Transverse colon (tissue), 4 donors: ENCODE data around the gene CD300LD. TPM values are rescaled to one million over a fixed set of nuclear protein-coding genes. Genes with fewer than 3 reads are reported as not detected.

Experiments
- DNase-seq: peaks from one replicate; pipeline ENCODE4 v3.0.0-alpha.2; 2019
- H3K27ac ChIP-seq, 4 donors: fragments of 200-600 bp; sonication (generic); 2 replicates each; pipeline ENCODE4 v1.5.1; 2016 to 2018; ENCODE audit warnings: inconsistent platforms in 4 of 4
- H3K27me3 ChIP-seq: fragments of 200-600 bp; sonication (generic); 2 replicates; pipeline ENCODE4 v1.5.1; 2017; ENCODE audit warnings: inconsistent platforms
- H3K36me3 ChIP-seq, 4 donors: fragments of 200-600 bp; sonication (generic); 2 replicates each; pipeline ENCODE4 v1.5.1; 2017 to 2019; ENCODE audit warnings: inconsistent platforms in 4 of 4
- H3K4me1 ChIP-seq, 4 donors: fragments of 200-600 bp; sonication (generic); 2 replicates each; pipeline ENCODE4 v1.5.1; 2017 to 2020; ENCODE audit warnings: inconsistent platforms in 4 of 4
- H3K4me3 ChIP-seq, 4 donors: fragments of 200-600 bp; sonication (generic); 1 replicate in 1 of 4; 2 replicates in 3 of 4; pipeline versions ENCODE4 v1.5.1 to v1.6.1; 2017 to 2019; ENCODE audit warnings: inconsistent platforms in 4 of 4
- H3K9me3 ChIP-seq, 2 donors: fragments of 200-600 bp; sonication (generic); 2 replicates each; pipeline ENCODE4 v1.5.1; 2017 to 2019; ENCODE audit warnings: inconsistent platforms in 2 of 2
- EP300 ChIP-seq: sonication (generic); formaldehyde crosslinking; IDR thresholded peaks from one replicate; pipeline ENCODE4 v1.6.1; 2017; ENCODE audit warnings: antibody characterized with exemption, low read depth
- POLR2A ChIP-seq: fragments of 450-650 bp; IDR thresholded peaks from one replicate; pipeline ENCODE4 v1.6.1; 2016; ENCODE audit warnings: antibody characterized with exemption, mild to moderate bottlenecking, moderate library complexity
- POLR2AphosphoS5 ChIP-seq, 3 donors: sonication (generic); formaldehyde crosslinking; IDR thresholded peaks; one replicate each; pipeline ENCODE4 v1.6.1; 2016; ENCODE audit warnings: antibody characterized with exemption in 3 of 3
- WGBS, 2 donors: methylation state at CpG; one replicate each; pipeline ENCODE4 v1.1.5; 2018; ENCODE audit warnings: low coverage in 1 of 2; 5-methylcytosine and 5-hydroxymethylcytosine counted together
- in situ Hi-C, 4 donors: fragments of 200-750 bp; cut with MboI; loops; one replicate each; pipeline versions ENCODE4 v1.15.0 to v1.15.1; 2017; ENCODE audit warnings: low sequenced_read_pairs in 3 of 4, low pct_ligation_motif_present in 1 of 4, low pct_unique_long_range_greater_than_20kb in 1 of 4
- intact Hi-C: fragments of 100-400 bp; cut with DNase I; formaldehyde crosslinking; loops from one replicate; pipeline ENCODE4 v1.15.1; 2023; ENCODE audit warnings: low total_unique reads
- total RNA-seq, 4 donors: library from RNA; depleted of rRNA; stranded (reverse); fragments of >200 nt; gene quantifications; one replicate each; pipeline ENCODE4 v1.1.0, GENCODE V29; 2016
- TF ChIP-seq, protein P1 (sequence below), 5 experiments: fragments of 200-600 bp in 3 of 5; fragments of 450-650 bp in 2 of 5; sonication (generic) in 3 of 5; IDR thresholded peaks; 1 replicate in 2 of 5; 2 replicates in 3 of 5; pipeline ENCODE4 v1.5.1; 2016 to 2017; ENCODE audit warnings: antibody characterized with exemption in 5 of 5, inconsistent platforms in 3 of 5, mild to moderate bottlenecking in 2 of 5, moderate library complexity in 1 of 5

The CD300LD gene
- total RNA-seq, 4 donors from 2014 or later = not detected

DNA sequence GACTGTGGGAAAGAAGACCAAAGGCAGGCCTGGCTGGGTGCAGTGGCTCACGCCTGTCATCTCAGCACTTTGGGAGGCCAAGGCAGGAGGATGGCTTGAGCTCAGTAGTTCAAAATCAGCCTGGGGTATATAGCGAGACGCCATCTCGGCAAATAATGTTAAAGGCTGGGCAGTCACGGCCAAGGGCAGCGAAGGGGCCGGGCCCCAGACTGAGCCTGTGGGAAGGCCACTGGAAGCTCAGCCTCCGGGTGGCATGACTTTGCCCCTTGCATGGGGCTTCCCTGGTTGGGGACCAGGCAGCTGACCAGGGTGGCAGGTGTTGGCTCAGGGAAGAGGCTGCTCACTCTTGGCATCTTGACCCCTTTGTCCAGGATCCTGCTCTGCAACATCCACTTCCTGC, 14.0 kb upstream of the CD300LD start:
- in situ Hi-C loops (no loop called here), intact Hi-C loops (no loop called here)
- H3K27ac ChIP-seq = peak overlapping the region in 1 of 4 donors; percentile 76
- no peak for DNase-seq
- H3K9me3 ChIP-seq = no peaks in the 10 kb centered on the region
- no peak overlapping the region for H3K4me3 ChIP-seq
- peaks cover 0 to 5% (median 0%) of the 10 kb centered on the region in 4 donors for H3K4me1 ChIP-seq
- peaks cover 6% of the 10 kb centered on the region for H3K27me3 ChIP-seq
- no peaks in the 10 kb centered on the region for H3K36me3 ChIP-seq
- 60 to 91% methylated on average over 1 to 8 of the region's 8 CpGs for WGBS, 2 donors
- TF ChIP-seq POLR2A = no peak
- TF ChIP-seq EP300 = no peak
- TF ChIP-seq, protein P1, sequence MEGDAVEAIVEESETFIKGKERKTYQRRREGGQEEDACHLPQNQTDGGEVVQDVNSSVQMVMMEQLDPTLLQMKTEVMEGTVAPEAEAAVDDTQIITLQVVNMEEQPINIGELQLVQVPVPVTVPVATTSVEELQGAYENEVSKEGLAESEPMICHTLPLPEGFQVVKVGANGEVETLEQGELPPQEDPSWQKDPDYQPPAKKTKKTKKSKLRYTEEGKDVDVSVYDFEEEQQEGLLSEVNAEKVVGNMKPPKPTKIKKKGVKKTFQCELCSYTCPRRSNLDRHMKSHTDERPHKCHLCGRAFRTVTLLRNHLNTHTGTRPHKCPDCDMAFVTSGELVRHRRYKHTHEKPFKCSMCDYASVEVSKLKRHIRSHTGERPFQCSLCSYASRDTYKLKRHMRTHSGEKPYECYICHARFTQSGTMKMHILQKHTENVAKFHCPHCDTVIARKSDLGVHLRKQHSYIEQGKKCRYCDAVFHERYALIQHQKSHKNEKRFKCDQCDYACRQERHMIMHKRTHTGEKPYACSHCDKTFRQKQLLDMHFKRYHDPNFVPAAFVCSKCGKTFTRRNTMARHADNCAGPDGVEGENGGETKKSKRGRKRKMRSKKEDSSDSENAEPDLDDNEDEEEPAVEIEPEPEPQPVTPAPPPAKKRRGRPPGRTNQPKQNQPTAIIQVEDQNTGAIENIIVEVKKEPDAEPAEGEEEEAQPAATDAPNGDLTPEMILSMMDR (IDR thresholded peaks at IDR 0.05) = no peak
- TF ChIP-seq POLR2AphosphoS5 (IDR thresholded peaks at IDR 0.05) = no peak

DNA sequence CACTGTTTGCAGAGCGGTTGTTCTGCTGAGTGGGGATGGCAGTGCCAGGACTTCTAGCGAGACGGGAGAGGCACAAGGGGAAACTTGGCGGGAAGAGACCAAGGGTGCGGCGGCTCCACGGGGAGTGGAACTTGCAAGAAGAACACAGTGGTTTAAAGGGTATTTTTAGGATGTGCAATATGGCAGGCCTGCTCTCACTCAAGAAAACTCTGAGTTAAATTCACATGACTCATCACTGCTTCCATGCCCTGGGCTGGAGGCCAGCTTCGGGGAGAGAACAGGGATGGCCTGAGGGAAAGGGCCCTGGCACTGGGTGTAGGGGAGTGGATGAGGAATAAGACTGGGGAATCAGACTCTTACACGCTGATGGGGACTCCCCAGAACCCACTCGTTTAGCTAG, 13.3 kb upstream of the CD300LD start:
- 20 to 38% methylated on average over 1 to 10 of the region's 10 CpGs for WGBS, 2 donors
- peak; percentile 46 for DNase-seq
- intact Hi-C loops (no loop called here), in situ Hi-C loops (no loop called here)
- Histone ChIP-seq H3K36me3 (no peaks in the 10 kb centered on the region), H3K27ac (peak overlapping the region in 3 of 4 donors; percentile 31 to 76 (median 58)), H3K27me3 (peaks cover 6% of the 10 kb centered on the region), H3K4me3 (no peak overlapping the region), H3K4me1 (peaks cover 0 to 5% (median 0%) of the 10 kb centered on the region in 4 donors), H3K9me3 (no peaks in the 10 kb centered on the region)
- peak in 1 of 3 donors; percentile 71 for TF ChIP-seq POLR2AphosphoS5 (IDR thresholded peaks at IDR 0.05)
- TF ChIP-seq POLR2A = no peak

DNA sequence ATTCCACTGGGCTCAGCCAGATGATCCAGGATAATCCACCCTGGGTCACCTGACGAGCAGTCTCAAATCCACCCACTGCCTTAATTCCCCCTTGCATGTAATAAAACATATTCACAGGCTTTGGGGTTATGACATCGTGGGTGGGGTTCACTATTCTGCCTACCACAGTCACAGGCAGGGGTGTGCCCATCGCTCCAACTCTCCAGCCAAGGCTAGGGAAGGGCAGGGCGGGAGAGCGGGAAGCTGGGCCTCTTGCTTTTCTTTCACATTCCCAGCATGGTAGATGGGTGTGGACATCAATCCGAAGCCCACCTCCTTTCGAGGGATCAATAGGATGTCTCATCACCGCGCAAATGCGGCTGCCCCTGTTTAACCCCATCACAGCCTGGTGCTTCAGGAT, 12.7 kb upstream of the CD300LD start:
- TF ChIP-seq, protein P1 (IDR thresholded peaks at IDR 0.05) = no peak
- TF ChIP-seq EP300 = no peak
- TF ChIP-seq POLR2AphosphoS5 (IDR thresholded peaks at IDR 0.05) = no peak
- TF ChIP-seq POLR2A = no peak
- in situ Hi-C loops = no loop called here
- DNase-seq = no peak
- Histone ChIP-seq H3K4me1 (peaks cover 0 to 5% (median 0%) of the 10 kb centered on the region in 4 donors), H3K36me3 (no peaks in the 10 kb centered on the region), H3K9me3 (no peaks in the 10 kb centered on the region), H3K27ac (peak overlapping the region; percentile 27 to 76 (median 44)), H3K4me3 (no peak overlapping the region), H3K27me3 (peaks cover under 1% of the 10 kb centered on the region)
- intact Hi-C loops = no loop called here
- WGBS, 2 donors = 52 to 53% methylated on average over 5 to 10 of the region's 10 CpGs

DNA sequence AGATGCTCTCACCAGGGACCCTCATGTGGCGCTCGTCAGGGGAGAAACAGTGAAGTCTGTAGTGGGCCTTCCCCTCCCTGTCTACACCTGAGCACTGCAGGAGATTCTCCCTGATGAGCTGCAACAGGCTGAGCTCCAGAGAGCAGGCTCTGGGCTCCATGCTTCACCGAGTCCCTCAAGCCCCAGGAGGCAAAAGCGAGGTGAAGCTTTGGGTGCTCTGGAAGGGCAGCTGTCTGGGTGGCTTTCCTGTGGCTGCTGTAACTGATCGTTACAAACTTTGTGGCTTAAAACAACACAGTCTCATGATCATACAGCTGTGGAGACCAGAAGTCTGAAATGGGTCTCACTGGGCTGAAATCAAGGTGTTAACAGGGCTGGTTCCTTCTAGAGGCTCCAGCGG, 12.1 kb upstream of the CD300LD start:
- H3K36me3 ChIP-seq = no peaks in the 10 kb centered on the region
- intact Hi-C loops = no loop called here
- H3K4me3 ChIP-seq = no peak overlapping the region
- no peaks in the 10 kb centered on the region for H3K27me3 ChIP-seq
- TF ChIP-seq EP300 (no peak), POLR2AphosphoS5 (IDR thresholded peaks at IDR 0.05) (no peak), POLR2A (no peak)
- TF ChIP-seq, protein P1 (IDR thresholded peaks at IDR 0.05) = no peak
- no peaks in the 10 kb centered on the region for H3K9me3 ChIP-seq
- H3K4me1 ChIP-seq = peaks cover 0 to 5% (median 0%) of the 10 kb centered on the region in 4 donors
- DNase-seq = no peak
- in situ Hi-C loops = no loop called here
- WGBS, 2 donors = 75% methylated on average over 2 to 6 of the region's 6 CpGs
- peak overlapping the region in 1 of 4 donors; percentile 76 for H3K27ac ChIP-seq

DNA sequence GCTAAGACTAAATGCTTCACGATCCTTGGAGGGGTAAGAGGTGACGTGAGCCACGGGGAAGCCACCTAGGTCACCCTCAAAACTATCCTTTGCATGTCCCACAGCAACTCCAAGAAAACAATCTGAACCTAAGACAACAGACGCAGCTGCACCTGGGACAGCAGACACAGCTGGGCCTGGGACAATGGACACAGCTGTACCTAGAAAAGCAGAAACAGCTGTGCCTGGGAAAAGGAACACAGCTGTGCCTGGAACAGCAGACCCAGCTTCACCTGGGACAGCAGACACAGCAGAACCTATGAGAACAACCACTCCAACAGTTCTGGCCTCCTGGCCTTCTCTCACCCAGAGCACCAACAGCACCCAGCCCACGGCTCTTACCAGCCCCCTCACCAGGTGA, 11.7 kb upstream of the CD300LD start:
- no peak for DNase-seq
- intact Hi-C loops = no loop called here
- Histone ChIP-seq H3K9me3 (no peaks in the 10 kb centered on the region), H3K27me3 (peaks cover 2% of the 10 kb centered on the region), H3K36me3 (no peaks in the 10 kb centered on the region), H3K4me3 (no peak overlapping the region), H3K4me1 (peaks cover 0 to 5% (median 0%) of the 10 kb centered on the region in 4 donors), H3K27ac (no peak overlapping the region)
- WGBS, 2 donors = 71 to 84% methylated on average over 3 to 5 of the region's 5 CpGs
- in situ Hi-C loops = no loop called here
- TF ChIP-seq POLR2A (no peak), EP300 (no peak)
- TF ChIP-seq, protein P1 (IDR thresholded peaks at IDR 0.05) = no peak
